ENCODE data around the gene EML4. TPM values are rescaled to one million over a fixed set of nuclear protein-coding genes. Genes with fewer than 3 reads are reported as not detected.

EML4 gene
- total RNA-seq, 1 donor from 2014 or later: 109 TPM

DNA sequence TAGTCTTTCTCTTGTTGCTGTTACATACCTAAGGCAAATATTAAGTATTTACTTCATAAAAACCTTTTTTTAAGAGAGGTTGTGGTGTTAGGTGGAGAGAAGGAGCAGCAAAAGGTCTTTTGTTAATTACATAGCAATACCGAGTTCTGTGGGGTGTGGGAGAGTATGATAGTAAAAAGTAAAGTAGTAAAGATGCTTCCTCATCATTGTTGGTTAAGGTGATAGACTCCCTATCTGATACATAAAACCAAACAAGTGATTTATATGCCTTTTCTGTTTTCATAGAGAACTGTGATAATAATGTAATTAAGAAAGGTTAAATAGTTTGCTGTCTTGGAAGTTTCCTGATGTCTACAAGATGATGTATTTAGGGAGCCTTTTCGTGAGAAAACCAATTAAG, 75.4 kb downstream of the EML4 start:
- TF ChIP-seq, protein P1, sequence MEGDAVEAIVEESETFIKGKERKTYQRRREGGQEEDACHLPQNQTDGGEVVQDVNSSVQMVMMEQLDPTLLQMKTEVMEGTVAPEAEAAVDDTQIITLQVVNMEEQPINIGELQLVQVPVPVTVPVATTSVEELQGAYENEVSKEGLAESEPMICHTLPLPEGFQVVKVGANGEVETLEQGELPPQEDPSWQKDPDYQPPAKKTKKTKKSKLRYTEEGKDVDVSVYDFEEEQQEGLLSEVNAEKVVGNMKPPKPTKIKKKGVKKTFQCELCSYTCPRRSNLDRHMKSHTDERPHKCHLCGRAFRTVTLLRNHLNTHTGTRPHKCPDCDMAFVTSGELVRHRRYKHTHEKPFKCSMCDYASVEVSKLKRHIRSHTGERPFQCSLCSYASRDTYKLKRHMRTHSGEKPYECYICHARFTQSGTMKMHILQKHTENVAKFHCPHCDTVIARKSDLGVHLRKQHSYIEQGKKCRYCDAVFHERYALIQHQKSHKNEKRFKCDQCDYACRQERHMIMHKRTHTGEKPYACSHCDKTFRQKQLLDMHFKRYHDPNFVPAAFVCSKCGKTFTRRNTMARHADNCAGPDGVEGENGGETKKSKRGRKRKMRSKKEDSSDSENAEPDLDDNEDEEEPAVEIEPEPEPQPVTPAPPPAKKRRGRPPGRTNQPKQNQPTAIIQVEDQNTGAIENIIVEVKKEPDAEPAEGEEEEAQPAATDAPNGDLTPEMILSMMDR (IDR thresholded peaks at IDR 0.05): no peak
- DNase-seq (no peak), ATAC-seq (no peak)
- Histone ChIP-seq H3K36me3 (peaks cover 10% of the 10 kb centered on the region), H3K9me3 (no peaks in the 10 kb centered on the region), H3K27me3 (ENCODE audit: low read depth) (no peaks in the 10 kb centered on the region), H3K4me3 (no peak overlapping the region), H3K4me1 (peaks cover 29% of the 10 kb centered on the region), H3K27ac (no peak overlapping the region)
- intact Hi-C loops (cut with DNase I): no loop called here

DNA sequence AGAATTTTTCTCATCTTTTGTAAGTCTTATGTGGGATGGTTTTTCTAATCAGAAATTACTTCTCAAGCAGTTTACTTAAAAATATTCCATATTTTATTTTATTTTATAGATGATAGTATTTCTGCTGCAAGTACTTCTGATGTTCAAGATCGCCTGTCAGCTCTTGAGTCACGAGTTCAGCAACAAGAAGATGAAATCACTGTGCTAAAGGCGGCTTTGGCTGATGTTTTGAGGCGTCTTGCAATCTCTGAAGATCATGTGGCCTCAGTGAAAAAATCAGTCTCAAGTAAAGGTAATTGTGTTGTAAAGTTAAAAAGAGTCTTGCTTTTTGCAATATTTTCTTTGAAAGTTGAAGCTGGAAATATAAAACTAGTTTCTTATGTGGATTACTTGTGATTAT, 76.2 kb downstream of the EML4 start:
- peaks cover 10% of the 10 kb centered on the region for H3K36me3 ChIP-seq
- no peak overlapping the region for H3K4me3 ChIP-seq
- no peaks in the 10 kb centered on the region for H3K9me3 ChIP-seq
- ATAC-seq (no peak), DNase-seq (no peak)
- H3K27me3 ChIP-seq (ENCODE audit: low read depth): no peaks in the 10 kb centered on the region
- H3K4me1 ChIP-seq: peaks cover 37% of the 10 kb centered on the region
- no peak overlapping the region for H3K27ac ChIP-seq
- intact Hi-C loops (cut with DNase I): no loop called here
- TF ChIP-seq, protein P1 (IDR thresholded peaks at IDR 0.05): no peak

DNA sequence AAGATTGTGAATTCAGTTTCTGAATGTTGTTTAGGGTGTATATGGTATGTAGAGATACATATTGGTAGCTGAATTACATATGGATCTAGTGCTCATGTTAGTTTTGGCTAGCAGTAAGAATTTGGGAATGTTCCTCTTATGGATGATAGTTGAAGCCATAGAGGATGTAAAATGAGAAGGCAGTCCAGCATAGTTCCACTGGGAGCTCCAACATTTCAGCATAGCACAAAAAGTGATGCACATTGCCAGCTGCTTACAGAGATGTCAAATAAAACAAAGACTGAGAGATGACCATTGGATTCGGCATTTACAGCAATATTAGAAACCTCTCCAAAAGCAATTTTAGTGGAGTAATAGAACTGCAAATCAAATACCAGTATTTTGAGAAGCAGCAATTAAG, 77.4 kb downstream of the EML4 start:
- H3K27ac ChIP-seq: no peak overlapping the region
- TF ChIP-seq, protein P1 (IDR thresholded peaks at IDR 0.05): no peak
- H3K27me3 ChIP-seq (ENCODE audit: low read depth): no peaks in the 10 kb centered on the region
- intact Hi-C loops (cut with DNase I): no loop called here
- peaks cover 10% of the 10 kb centered on the region for H3K36me3 ChIP-seq
- H3K4me1 ChIP-seq: peaks cover 32% of the 10 kb centered on the region
- no peak for ATAC-seq
- H3K4me3 ChIP-seq: no peak overlapping the region
- H3K9me3 ChIP-seq: no peaks in the 10 kb centered on the region
- no peak for DNase-seq

DNA sequence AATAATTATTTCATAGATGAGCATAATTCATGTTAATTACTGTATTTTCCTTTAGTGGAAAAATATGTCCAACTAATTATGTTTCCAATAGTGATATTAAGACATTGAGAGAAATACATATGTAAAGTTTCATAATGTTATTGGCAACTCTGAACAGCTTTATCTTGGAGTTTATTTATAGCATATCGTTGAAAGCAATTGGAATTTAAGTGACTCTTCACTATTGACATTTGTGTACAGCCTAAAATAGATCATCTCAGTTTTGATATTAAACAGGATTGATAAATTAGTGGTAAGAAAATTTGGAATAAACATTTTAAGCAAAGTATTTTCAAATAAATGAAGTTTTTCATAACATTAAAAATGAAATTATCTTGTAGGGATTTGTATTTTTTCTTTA, 79.7 kb downstream of the EML4 start:
- ATAC-seq: no peak
- H3K36me3 ChIP-seq: peaks cover 10% of the 10 kb centered on the region
- TF ChIP-seq, protein P1 (IDR thresholded peaks at IDR 0.05): no peak

DNA sequence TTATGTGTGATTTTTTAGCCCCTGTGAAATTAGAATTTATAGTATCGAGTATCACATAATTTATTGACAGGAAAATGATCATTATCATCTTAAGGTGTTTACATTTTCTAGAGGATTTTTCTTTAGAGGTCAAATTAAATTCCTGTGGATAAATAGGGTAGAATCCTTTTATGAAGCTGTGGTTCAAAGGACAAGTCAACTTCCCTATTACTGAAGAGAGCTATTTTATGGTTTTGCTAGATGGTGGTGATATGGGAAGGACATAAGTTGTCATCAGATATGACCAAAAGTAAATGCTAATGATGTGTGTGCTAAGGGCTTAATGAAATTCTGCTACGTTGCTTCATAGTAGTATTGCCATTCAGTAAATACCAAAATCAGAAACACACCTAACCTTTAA, 80.1 kb downstream of the EML4 start:
- ATAC-seq (peak; percentile 18 to 30), DNase-seq (no peak)
- intact Hi-C loops (cut with DNase I): no loop called here
- Histone ChIP-seq H3K36me3 (peaks cover 10% of the 10 kb centered on the region), H3K4me1 (peaks cover 20% of the 10 kb centered on the region), H3K27me3 (ENCODE audit: low read depth) (no peaks in the 10 kb centered on the region), H3K27ac (peak overlapping the region; percentile 9), H3K9me3 (no peaks in the 10 kb centered on the region), H3K4me3 (no peak overlapping the region)
- TF ChIP-seq, protein P1 (IDR thresholded peaks at IDR 0.05): no peak

More for the DNA sequence above, 79.7 kb downstream of the EML4 start:
- Histone ChIP-seq H3K27me3 (ENCODE audit: low read depth) (no peaks in the 10 kb centered on the region), H3K9me3 (no peaks in the 10 kb centered on the region), H3K4me1 (peaks cover 20% of the 10 kb centered on the region), H3K27ac (no peak overlapping the region), H3K4me3 (no peak overlapping the region)
- intact Hi-C loops (cut with DNase I): no loop called here
- no peak for DNase-seq

DNA sequence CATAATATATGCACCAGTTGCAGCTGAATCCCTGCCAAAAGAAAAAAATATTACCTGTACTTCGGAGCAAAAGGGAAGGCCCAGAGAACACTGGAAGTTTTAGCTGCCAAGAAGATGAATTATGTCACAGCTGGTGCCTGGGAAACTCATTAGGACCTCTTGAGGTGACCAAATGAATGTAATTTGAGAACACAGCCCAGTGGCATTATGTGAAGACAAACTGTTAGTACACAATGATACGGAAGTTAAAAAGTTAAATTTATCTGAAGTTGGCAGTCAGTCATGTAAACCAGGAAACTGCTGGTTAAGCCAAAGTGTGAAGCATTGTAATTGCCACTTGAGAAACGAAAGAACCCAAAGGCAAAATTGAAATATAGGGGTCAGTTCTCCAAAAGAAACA, 80.7 kb downstream of the EML4 start:
- H3K27me3 ChIP-seq (ENCODE audit: low read depth): no peaks in the 10 kb centered on the region
- peaks cover 10% of the 10 kb centered on the region for H3K36me3 ChIP-seq
- ATAC-seq (peak; percentile 78 to 84), DNase-seq (no peak)
- TF ChIP-seq, protein P1 (IDR thresholded peaks at IDR 0.05): no peak
- H3K4me3 ChIP-seq: no peak overlapping the region
- H3K27ac ChIP-seq: peak overlapping the region; percentile 9
- H3K4me1 ChIP-seq: peaks cover 20% of the 10 kb centered on the region
- no peaks in the 10 kb centered on the region for H3K9me3 ChIP-seq
- intact Hi-C loops (cut with DNase I): no loop called here
